Natural killer cell (primary cell): Measurements from ENCODE around the gene APLP1. TPM values are rescaled to one million over a fixed set of nuclear protein-coding genes. Genes with fewer than 3 reads are reported as not detected.

Experiments
- ATAC-seq, 3 donors: fragments of 150-1000 bp in 2 of 3; fragments of 200-7000 bp in 1 of 3; cut with Tn5 transposase; 1 replicate in 1 of 3; 2 replicates in 2 of 3; pipeline ENCODE4 v1.10.0; 2021; ENCODE audit warnings: mild to moderate bottlenecking in 2 of 3, moderate library complexity in 2 of 3
- DNase-seq, 2 donors: peaks; one replicate each; pipeline versions ENCODE4 v3.0.0 to v3.0.0-alpha.2; 2013 to 2021; ENCODE audit warnings: mixed read lengths in 1 of 2
- H3K27ac ChIP-seq: one replicate; pipeline ENCODE4 v1.5.1; 2013; ENCODE audit warnings: mild to moderate bottlenecking, low read length
- H3K27me3 ChIP-seq: one replicate; pipeline ENCODE4 v1.6.1; 2013; ENCODE audit warnings: low read length; ENCODE audit not compliant: control insufficient read depth, insufficient read depth
- H3K36me3 ChIP-seq: one replicate; pipeline ENCODE4 v1.6.1; 2013; ENCODE audit warnings: low read length; ENCODE audit not compliant: control insufficient read depth, insufficient read depth
- H3K4me1 ChIP-seq: one replicate; pipeline ENCODE4 v1.6.1; 2013; ENCODE audit warnings: low read length; ENCODE audit not compliant: control insufficient read depth, insufficient read depth
- H3K4me3 ChIP-seq: one replicate; pipeline ENCODE4 v1.5.1; 2013; ENCODE audit warnings: low read length
- H3K9me3 ChIP-seq: one replicate; pipeline ENCODE4 v1.6.1; 2013; ENCODE audit warnings: low read length; ENCODE audit not compliant: control insufficient read depth, insufficient read depth
- H3K27ac Mint-ChIP-seq, 2 donors: one replicate each; pipeline ENCODE4 v1.8.0; 2022; ENCODE audit warnings: mild to moderate bottlenecking in 2 of 2, mixed read lengths in 2 of 2, moderate library complexity in 1 of 2
- H3K27me3 Mint-ChIP-seq, 2 donors: one replicate each; pipeline ENCODE4 v1.8.0; 2022; ENCODE audit warnings: low read depth in 2 of 2, mixed read lengths in 2 of 2
- H3K36me3 Mint-ChIP-seq: one replicate; pipeline ENCODE4 v1.8.0; 2022; ENCODE audit warnings: mixed read lengths
- H3K4me1 Mint-ChIP-seq, 2 donors: one replicate each; pipeline ENCODE4 v1.8.0; 2022; ENCODE audit warnings: mixed read lengths in 2 of 2
- H3K4me3 Mint-ChIP-seq: one replicate; pipeline ENCODE4 v1.8.0; 2022; ENCODE audit warnings: mild to moderate bottlenecking, moderate library complexity, mixed read lengths
- H3K9me3 Mint-ChIP-seq, 2 donors: one replicate each; pipeline ENCODE4 v1.8.0; 2022; ENCODE audit warnings: mixed read lengths in 2 of 2
- WGBS: methylation state at CpG from one replicate; pipeline ENCODE4 v1.1.7; 2013; ENCODE audit warnings: missing lambda C conversion rate; ENCODE audit not compliant: insufficient coverage; 5-methylcytosine and 5-hydroxymethylcytosine counted together
- intact Hi-C: fragments of 100-400 bp; cut with micrococcal nuclease; formaldehyde crosslinking; loops from one replicate; pipeline ENCODE4 v1.14.2; 2022
- total RNA-seq, 4 donors: library from RNA; stranded (reverse); fragments of 120-200 nt in 1 of 4; gene quantifications; one replicate each; pipeline versions ENCODE4 v1.2.3 to v1.2.4, GENCODE V29; 2013 to 2022
- TF ChIP-seq, protein P1 (sequence below): fragments of 200-600 bp; IDR thresholded peaks from one replicate; pipeline ENCODE4 v1.8.0; 2022; ENCODE audit warnings: antibody characterized with exemption

Gene APLP1
- total RNA-seq, 3 donors from 2014 or later (not counting 1 experiment from before 2014, with no cell fraction given), result not detected

- WGBS, result 60% methylated on average over 1 of the region's 3 CpGs
- H3K27me3 Mint-ChIP-seq, result no peaks in the 10 kb centered on the region
- H3K27me3 ChIP-seq, result no peaks in the 10 kb centered on the region
- no peak overlapping the region for H3K27ac ChIP-seq
- peaks cover 0 to 5% of the 10 kb centered on the region in 2 donors for H3K4me1 Mint-ChIP-seq
- H3K9me3 Mint-ChIP-seq, result no peaks in the 10 kb centered on the region
- intact Hi-C loops, result no loop called here
- TF ChIP-seq, protein P1, sequence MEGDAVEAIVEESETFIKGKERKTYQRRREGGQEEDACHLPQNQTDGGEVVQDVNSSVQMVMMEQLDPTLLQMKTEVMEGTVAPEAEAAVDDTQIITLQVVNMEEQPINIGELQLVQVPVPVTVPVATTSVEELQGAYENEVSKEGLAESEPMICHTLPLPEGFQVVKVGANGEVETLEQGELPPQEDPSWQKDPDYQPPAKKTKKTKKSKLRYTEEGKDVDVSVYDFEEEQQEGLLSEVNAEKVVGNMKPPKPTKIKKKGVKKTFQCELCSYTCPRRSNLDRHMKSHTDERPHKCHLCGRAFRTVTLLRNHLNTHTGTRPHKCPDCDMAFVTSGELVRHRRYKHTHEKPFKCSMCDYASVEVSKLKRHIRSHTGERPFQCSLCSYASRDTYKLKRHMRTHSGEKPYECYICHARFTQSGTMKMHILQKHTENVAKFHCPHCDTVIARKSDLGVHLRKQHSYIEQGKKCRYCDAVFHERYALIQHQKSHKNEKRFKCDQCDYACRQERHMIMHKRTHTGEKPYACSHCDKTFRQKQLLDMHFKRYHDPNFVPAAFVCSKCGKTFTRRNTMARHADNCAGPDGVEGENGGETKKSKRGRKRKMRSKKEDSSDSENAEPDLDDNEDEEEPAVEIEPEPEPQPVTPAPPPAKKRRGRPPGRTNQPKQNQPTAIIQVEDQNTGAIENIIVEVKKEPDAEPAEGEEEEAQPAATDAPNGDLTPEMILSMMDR, result no peak
- H3K27ac Mint-ChIP-seq, result no peak overlapping the region
- no peak overlapping the region for H3K4me3 ChIP-seq
- DNase-seq (no peak), ATAC-seq (no peak)
- no peaks in the 10 kb centered on the region for H3K36me3 ChIP-seq
- H3K4me3 Mint-ChIP-seq, result no peak overlapping the region
- H3K4me1 ChIP-seq, result peaks cover 10% of the 10 kb centered on the region
- no peaks in the 10 kb centered on the region for H3K36me3 Mint-ChIP-seq
- no peaks in the 10 kb centered on the region for H3K9me3 ChIP-seq
Observed at GRCh38 chr19:35915443-35915842, 47.1 kb downstream of the APLP1 start.

DNA sequence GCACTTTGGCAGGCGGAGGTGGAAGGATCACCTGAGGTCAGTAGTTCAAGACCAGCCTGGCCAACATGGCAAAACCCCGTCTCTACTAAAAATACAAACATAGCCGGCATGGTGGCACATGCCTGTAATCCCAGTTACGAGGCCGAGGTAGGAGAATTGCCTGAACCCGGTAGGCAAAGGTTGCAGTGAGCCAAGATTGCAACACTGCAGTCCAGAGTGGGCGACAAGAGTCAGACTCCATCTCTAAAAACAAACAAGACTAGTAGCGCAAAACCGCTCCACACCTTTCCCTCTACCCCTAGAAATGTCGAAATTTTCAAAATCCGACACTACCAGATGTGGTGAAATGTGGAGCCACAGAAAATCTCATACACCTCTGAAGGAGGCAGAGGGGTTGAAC lies 50.9 kb downstream of the APLP1 start:
- no peak for DNase-seq

DNA sequence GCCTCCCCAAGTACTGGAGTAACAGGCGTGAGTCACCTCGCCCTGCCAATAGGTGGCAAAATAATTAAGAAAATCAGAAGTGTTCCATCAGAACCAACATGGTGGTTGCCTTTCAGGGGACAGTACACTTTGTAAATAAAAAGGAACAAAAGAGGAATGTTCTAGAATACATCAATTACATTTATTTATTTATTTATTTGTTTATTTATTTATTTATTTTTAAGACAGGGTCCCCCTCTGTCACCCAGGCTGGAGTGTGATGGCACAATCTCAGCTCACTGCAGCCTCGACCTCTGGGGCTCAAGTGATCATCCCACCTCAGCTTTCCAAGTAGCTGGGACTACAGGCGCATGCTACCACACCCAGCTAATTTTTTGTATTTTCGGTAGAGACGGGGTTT lies 52.6 kb downstream of the APLP1 start:
- ATAC-seq (no peak), DNase-seq (no peak)
- Mint-ChIP-seq H3K9me3 (no peaks in the 10 kb centered on the region), H3K27ac (no peak overlapping the region), H3K4me3 (no peak overlapping the region), H3K36me3 (no peaks in the 10 kb centered on the region), H3K4me1 (peaks cover 0 to 4% of the 10 kb centered on the region in 2 donors), H3K27me3 (no peaks in the 10 kb centered on the region)
- H3K4me3 ChIP-seq, result no peak overlapping the region
- H3K36me3 ChIP-seq, result no peaks in the 10 kb centered on the region
- H3K27me3 ChIP-seq, result no peaks in the 10 kb centered on the region
- WGBS, result 82% methylated on average over 5 of the region's 6 CpGs
- H3K4me1 ChIP-seq, result no peaks in the 10 kb centered on the region
- H3K9me3 ChIP-seq, result peaks cover 4% of the 10 kb centered on the region
- intact Hi-C loops, result no loop called here
- TF ChIP-seq, protein P1, result no peak
- H3K27ac ChIP-seq, result no peak overlapping the region

More for the DNA sequence above, 50.9 kb downstream of the APLP1 start:
- Histone ChIP-seq H3K4me1 (no peaks in the 10 kb centered on the region), H3K27me3 (no peaks in the 10 kb centered on the region), H3K9me3 (no peaks in the 10 kb centered on the region), H3K27ac (no peak overlapping the region), H3K36me3 (no peaks in the 10 kb centered on the region), H3K4me3 (no peak overlapping the region)
- Mint-ChIP-seq H3K4me1 (peaks cover 0 to 5% of the 10 kb centered on the region in 2 donors), H3K36me3 (no peaks in the 10 kb centered on the region), H3K9me3 (no peaks in the 10 kb centered on the region), H3K4me3 (no peak overlapping the region), H3K27me3 (no peaks in the 10 kb centered on the region), H3K27ac (no peak overlapping the region)
- ATAC-seq, result no peak
- 93% methylated on average over 9 of the region's 11 CpGs for WGBS
- TF ChIP-seq, protein P1, result no peak
- intact Hi-C loops, result no loop called here

- Histone ChIP-seq H3K4me1 (peaks cover 36% of the 10 kb centered on the region), H3K4me3 (no peak overlapping the region), H3K36me3 (no peaks in the 10 kb centered on the region), H3K27ac (no peak overlapping the region), H3K27me3 (no peaks in the 10 kb centered on the region), H3K9me3 (peaks cover 4% of the 10 kb centered on the region)
- 98% methylated on average over 2 of the region's 3 CpGs for WGBS
- DNase-seq (no peak), ATAC-seq (no peak)
- Mint-ChIP-seq H3K4me3 (no peak overlapping the region), H3K9me3 (no peaks in the 10 kb centered on the region), H3K4me1 (peaks cover 16 to 38% of the 10 kb centered on the region in 2 donors), H3K27me3 (no peaks in the 10 kb centered on the region), H3K36me3 (no peaks in the 10 kb centered on the region), H3K27ac (no peak overlapping the region)
- intact Hi-C loops, result no loop called here
- TF ChIP-seq, protein P1, result no peak
Observed at GRCh38 chr19:35925501-35925900, 57.1 kb downstream of the APLP1 start.
